Rectal smooth muscle tissue (tissue), 1 donor: ENCODE data around the gene SERF2.
"Not testable (repeated sequence)": the region's sequence is repeated elsewhere in the genome, so short reads cannot be mapped to it uniquely, and the experiment has no call there.

Experiments
- H3K27ac ChIP-seq: one replicate; pipeline ENCODE4 v1.7.0; 2013; ENCODE audit warnings: low read depth, low read length, inconsistent platforms
- H3K27me3 ChIP-seq: one replicate; pipeline ENCODE4 v1.7.0; 2013; ENCODE audit warnings: low read length; ENCODE audit not compliant: control insufficient read depth, insufficient read depth
- H3K36me3 ChIP-seq: one replicate; pipeline ENCODE4 v1.7.0; 2013; ENCODE audit warnings: low read length; ENCODE audit not compliant: control insufficient read depth, insufficient read depth
- H3K4me1 ChIP-seq: one replicate; pipeline ENCODE4 v1.7.0; 2013; ENCODE audit warnings: low read length; ENCODE audit not compliant: control insufficient read depth, insufficient read depth
- H3K4me3 ChIP-seq: one replicate; pipeline ENCODE4 v1.7.0; 2013; ENCODE audit warnings: low read length
- H3K9ac ChIP-seq: one replicate; pipeline ENCODE4 v1.7.0; 2013; ENCODE audit warnings: low read length

Gene SERF2

GRCh38 chr15:43796566-43796965 lies 4.4 kb downstream of the SERF2 start:
- H3K27me3 ChIP-seq, result no peaks in the 10 kb centered on the region
- H3K4me1 ChIP-seq, result peaks cover 25% of the 10 kb centered on the region
- no peak overlapping the region for H3K4me3 ChIP-seq
- H3K36me3 ChIP-seq, result peaks cover 16% of the 10 kb centered on the region
- no peak overlapping the region for H3K9ac ChIP-seq
- no peak overlapping the region for H3K27ac ChIP-seq

- Histone ChIP-seq H3K27ac (peak overlapping the region; percentile 92), H3K36me3 (peaks cover 13% of the 10 kb centered on the region), H3K27me3 (no peaks in the 10 kb centered on the region), H3K9ac (no peak overlapping the region), H3K4me1 (peaks cover 18% of the 10 kb centered on the region), H3K4me3 (peak overlapping the region; percentile 99)
These were observed 7.3 kb downstream of the SERF2 start for GRCh38 chr15:43799209-43799944.

GRCh38 chr15:43799945-43800285 lies 7.8 kb downstream of the SERF2 start, which contains the start of gene SERINC4:
SERINC4 (minus strand) TSS chr15:43800220; CDS start chr15:43799986, 234 bp downstream.
- Histone ChIP-seq H3K36me3 (peaks cover 15% of the 10 kb centered on the region), H3K27me3 (no peaks in the 10 kb centered on the region), H3K4me3 (peak within 1 kb of the TSS; percentile 99), H3K4me1 (peaks cover 18% of the 10 kb centered on the region), H3K27ac (peak within 1 kb of the TSS; percentile 92), H3K9ac (peak within 1 kb of the TSS; percentile 95)

- H3K27me3 ChIP-seq, result no peaks in the 10 kb centered on the region
- H3K27ac ChIP-seq, result peak within 1 kb of the TSS; percentile 92
- peak within 1 kb of the TSS; percentile 99 for H3K4me3 ChIP-seq
- peaks cover 15% of the 10 kb centered on the region for H3K36me3 ChIP-seq
- H3K9ac ChIP-seq, result peak within 1 kb of the TSS; percentile 95
- peaks cover 14% of the 10 kb centered on the region for H3K4me1 ChIP-seq
These were observed 8.4 kb downstream of the SERF2 start, which contains the start of gene HYPK for GRCh38 chr15:43800286-43801141. HYPK (plus strand) TSS chr15:43800599; CDS start chr15:43800623, 24 bp downstream.

- H3K27me3 ChIP-seq, H3K27ac ChIP-seq, H3K9ac ChIP-seq, H3K4me3 ChIP-seq: not testable (repeated sequence)
- peaks cover 19% of the 10 kb centered on the region for H3K36me3 ChIP-seq
- peaks cover 13% of the 10 kb centered on the region for H3K4me1 ChIP-seq
These were observed 10.6 kb downstream of the SERF2 start for GRCh38 chr15:43802676-43803075.

- Histone ChIP-seq H3K27me3 (no peaks in the 10 kb centered on the region), H3K9ac (no peak overlapping the region), H3K36me3 (peaks cover 46% of the 10 kb centered on the region), H3K4me3 (no peak overlapping the region), H3K4me1 (no peaks in the 10 kb centered on the region), H3K27ac (no peak overlapping the region)
These were observed 16.4 kb downstream of the SERF2 start for GRCh38 chr15:43808435-43808950.

GRCh38 chr15:43808960-43809678 lies 17.0 kb downstream of the SERF2 start:
- H3K27ac ChIP-seq, result no peak overlapping the region
- no peaks in the 10 kb centered on the region for H3K27me3 ChIP-seq
- H3K36me3 ChIP-seq, result peaks cover 48% of the 10 kb centered on the region
- H3K4me3 ChIP-seq, result no peak overlapping the region
- H3K9ac ChIP-seq, result no peak overlapping the region
- H3K4me1 ChIP-seq, result no peaks in the 10 kb centered on the region

- not testable (repeated sequence) for H3K27ac ChIP-seq, H3K4me1 ChIP-seq, H3K4me3 ChIP-seq, H3K9ac ChIP-seq, H3K27me3 ChIP-seq
- H3K36me3 ChIP-seq, result peaks cover 32% of the 10 kb centered on the region
These were observed 22.9 kb downstream of the SERF2 start for GRCh38 chr15:43815064-43815463.

- Histone ChIP-seq H3K27ac (no peak overlapping the region), H3K27me3 (no peaks in the 10 kb centered on the region), H3K4me1 (no peaks in the 10 kb centered on the region), H3K4me3 (no peak overlapping the region), H3K9ac (no peak overlapping the region), H3K36me3 (peaks cover 9% of the 10 kb centered on the region)
These were observed 29.4 kb downstream of the SERF2 start for GRCh38 chr15:43821505-43821904.

GRCh38 chr15:43824302-43825246 lies 32.5 kb downstream of the SERF2 start, which contains the start of gene MFAP1:
MFAP1 (minus strand) TSS chr15:43824690; CDS start chr15:43824569, 121 bp downstream.
- H3K4me1 ChIP-seq, result no peaks in the 10 kb centered on the region

GRCh38 chr15:43825305-43825704 lies 33.2 kb downstream of the SERF2 start:
- not testable (repeated sequence) for H3K36me3 ChIP-seq, H3K4me3 ChIP-seq, H3K27me3 ChIP-seq, H3K27ac ChIP-seq, H3K9ac ChIP-seq, H3K4me1 ChIP-seq

More at GRCh38 chr15:43824302-43825246, 32.5 kb downstream of the SERF2 start, which contains the start of gene MFAP1:
- H3K9ac ChIP-seq, result peak within 1 kb of the TSS; percentile 91
- H3K27ac ChIP-seq, result peak within 1 kb of the TSS; percentile 85
- peak within 1 kb of the TSS; percentile 98 for H3K4me3 ChIP-seq
- H3K27me3 ChIP-seq, result no peaks in the 10 kb centered on the region
- H3K36me3 ChIP-seq, result no peaks in the 10 kb centered on the region
